Activated naive CD8-positive, alpha-beta T cell treated with anti-CD3 and anti-CD28 coated beads, Interleukin-2, amount 50 U/mL, for 16 hours (primary cell): ENCODE results near the gene L2HGDH.

Experiments used
- DNase-seq: peaks from one replicate; pipeline ENCODE4 v3.0.0-alpha.2; 2020; ENCODE audit warnings: low read depth, low spot score

L2HGDH gene

DNA sequence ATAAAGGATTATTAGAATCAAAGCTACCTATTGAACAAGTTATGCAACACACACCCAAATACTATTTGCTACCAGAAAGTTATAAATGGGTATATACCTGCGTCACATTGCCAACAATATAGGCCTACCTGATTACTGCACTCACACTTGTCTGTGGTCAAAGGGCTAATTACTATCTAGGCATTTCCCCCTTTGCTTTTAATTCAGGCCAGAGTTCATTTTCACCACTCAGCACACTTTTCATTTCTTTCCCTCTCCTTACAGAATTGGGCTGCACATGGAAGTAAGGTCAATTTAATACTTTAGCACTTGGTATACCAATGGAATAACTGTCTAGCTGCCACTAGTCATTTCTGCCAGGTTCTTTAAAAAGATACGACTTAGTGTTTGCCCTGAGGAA lies 82.3 kb downstream of the L2HGDH start:
- DNase-seq = no peak

GRCh38 chr14:50228313-50228712 lies 83.7 kb downstream of the L2HGDH start:
- no peak for DNase-seq

GRCh38 chr14:50225974-50226297 lies 86.1 kb downstream of the L2HGDH start:
- DNase-seq = no peak

GRCh38 chr14:50225067-50225973 lies 86.7 kb downstream of the L2HGDH start:
- DNase-seq = no peak

DNA sequence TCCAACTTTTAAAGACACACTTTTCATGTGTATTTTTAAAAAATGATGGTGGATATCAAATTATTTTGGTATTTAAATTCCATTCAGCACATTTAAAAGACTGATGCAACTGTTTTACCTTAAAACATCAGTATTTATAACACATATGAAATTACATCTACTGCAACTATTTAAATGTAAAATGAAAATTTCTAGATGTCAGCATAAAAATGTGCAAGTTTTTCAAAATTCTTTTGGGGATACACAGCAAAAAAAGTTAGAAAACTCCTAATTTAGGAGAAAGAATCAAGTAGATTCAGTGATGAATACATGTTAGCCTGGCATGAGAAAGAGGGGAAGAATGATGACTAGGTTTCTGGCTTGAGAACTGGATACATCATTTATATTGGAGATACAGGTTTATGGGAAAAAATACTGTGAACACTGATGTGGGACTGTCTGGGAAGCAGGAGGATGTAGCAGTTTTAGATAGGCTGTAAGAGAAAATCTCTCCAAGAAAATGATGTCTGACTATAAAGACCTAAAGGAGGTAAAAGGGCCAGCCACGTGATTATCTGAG lies 89.9 kb downstream of the L2HGDH start:
- DNase-seq = no peak

GRCh38 chr14:50218501-50218900 lies 93.5 kb downstream of the L2HGDH start:
- DNase-seq = no peak

- DNase-seq = no peak
Measured at GRCh38 chr14:50215416-50215815, 96.6 kb downstream of the L2HGDH start.

DNA sequence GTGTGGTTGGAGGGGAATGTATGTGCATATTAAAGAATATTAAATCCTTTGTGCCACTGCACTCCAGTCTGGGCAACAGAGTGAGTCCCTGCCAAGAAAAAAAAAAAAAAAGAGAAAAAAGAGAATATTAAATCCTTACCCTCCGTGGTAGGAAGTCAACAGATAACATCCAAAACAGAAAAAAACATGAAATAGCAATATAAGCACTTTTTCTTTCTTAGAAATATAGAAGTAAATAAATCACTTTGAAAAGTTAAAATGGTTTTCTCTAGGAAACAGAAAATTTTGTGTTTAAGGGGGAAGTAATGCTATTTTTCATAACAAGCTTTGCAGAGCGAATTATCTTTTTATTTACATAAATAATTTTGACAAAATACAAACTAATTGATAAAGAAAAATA lies 98.2 kb downstream of the L2HGDH start:
- no peak for DNase-seq

DNA sequence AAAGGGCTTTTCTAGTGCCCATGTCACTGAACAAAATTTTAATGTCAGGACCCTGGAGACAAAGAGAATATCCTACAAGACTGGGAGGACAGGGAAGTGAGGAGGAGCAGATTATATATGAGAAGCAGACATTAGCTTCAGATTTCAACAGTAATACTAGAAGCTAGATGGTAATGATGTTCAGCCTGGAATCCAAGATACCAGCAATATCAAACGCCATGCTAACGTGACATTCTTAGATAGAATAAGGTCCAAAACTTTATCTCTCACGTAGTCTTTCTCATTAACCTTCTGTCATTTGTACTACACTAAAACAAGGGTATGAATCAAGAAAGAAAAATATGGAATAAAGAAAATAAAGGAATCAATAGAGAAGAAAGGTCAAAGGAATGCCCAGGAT lies 99.3 kb downstream of the L2HGDH start:
- no peak for DNase-seq

GRCh38 chr14:50210074-50210473 lies 102.0 kb downstream of the L2HGDH start:
- no peak for DNase-seq

GRCh38 chr14:50198499-50198898 lies 113.5 kb downstream of the L2HGDH start:
- no peak for DNase-seq

DNA sequence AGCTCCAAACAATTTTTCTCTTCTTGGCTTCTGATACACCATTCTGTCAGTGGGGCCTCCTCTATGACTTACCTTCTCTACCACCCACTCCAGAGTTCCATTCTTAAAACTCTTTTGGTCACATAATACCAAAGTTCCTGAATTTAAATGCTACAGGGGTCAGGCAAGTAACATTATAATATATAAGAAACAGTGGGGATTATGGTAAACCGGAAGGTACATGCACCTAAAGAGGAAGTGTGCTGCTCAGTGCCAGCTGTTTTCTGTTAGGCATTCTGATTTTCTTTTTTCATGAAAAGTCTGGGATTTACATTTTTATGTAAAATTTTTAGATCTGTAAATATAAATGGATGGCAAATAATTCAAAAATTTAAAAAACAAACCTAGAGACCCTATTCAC lies 120.5 kb downstream of the L2HGDH start:
- no peak for DNase-seq
